ENCODE measurements around the gene ZFP91. TPM values are rescaled to one million over a fixed set of nuclear protein-coding genes. Genes with fewer than 3 reads are reported as not detected.

The ZFP91 gene
- polyA plus RNA-seq, 1 donor from 2014 or later: 32.7 TPM

GRCh38 chr11:58575377-58576020 is 3.4 kb upstream of the ZFP91 start, which contains the start of gene LPXN:
Gene LPXN (minus strand): TSS chr11:58575856. CDS start chr11:58575772, 84 bp downstream.
- H3K27ac ChIP-seq (ENCODE audit: low read length): no peak within 1 kb of the TSS
- no peaks in the 10 kb centered on the region for H3K36me3 ChIP-seq (ENCODE audit: insufficient read depth, low read length)
- H3K9ac ChIP-seq (ENCODE audit: low read length): peak within 1 kb of the TSS; percentile 31
- no peaks in the 10 kb centered on the region for H3K9me3 ChIP-seq (ENCODE audit: low read length)
- H3K9me2 ChIP-seq (ENCODE audit: insufficient read depth, low read length): no peaks in the 10 kb centered on the region
- peaks cover 6% of the 10 kb centered on the region for H3F3A ChIP-seq (ENCODE audit: insufficient read depth, low read length, poor library complexity, severe bottlenecking)
- no peaks in the 10 kb centered on the region for H4K20me1 ChIP-seq (ENCODE audit: insufficient read depth)
- no peaks in the 10 kb centered on the region for H3K27me3 ChIP-seq (ENCODE audit: insufficient read depth, low read depth, low read length)
- TF ChIP-seq REST (IDR thresholded peaks at IDR 0.05; ENCODE audit: borderline replicate concordance) (no peak), MXI1 (conservative IDR thresholded peaks at IDR 0.05; ENCODE audit: poor library complexity, severe bottlenecking) (no peak), RAD21 (conservative IDR thresholded peaks at IDR 0.05) (no peak), POLR2AphosphoS5 (IDR thresholded peaks at IDR 0.05) (no peak), EP300 (conservative IDR thresholded peaks at IDR 0.05; ENCODE audit: poor library complexity, severe bottlenecking) (no peak), EZH2 (IDR thresholded peaks at IDR 0.05; ENCODE audit: borderline replicate concordance, insufficient read depth, low read length, poor library complexity, severe bottlenecking) (no peak), CTCF (IDR thresholded peaks at IDR 0.05; ENCODE audit: poor library complexity, severe bottlenecking) (no peak), SMC3 (conservative IDR thresholded peaks at IDR 0.05; ENCODE audit: poor library complexity) (no peak), TAF1 (IDR thresholded peaks at IDR 0.05; ENCODE audit: low read depth) (no peak)
- H3K4me3 ChIP-seq (ENCODE audit: low read length): peak within 1 kb of the TSS; percentile 74
- H3K79me2 ChIP-seq (replicated peaks; ENCODE audit: insufficient read depth, low read length): peaks cover 8% of the 10 kb centered on the region
- no peak within 1 kb of the TSS for H2AFZ ChIP-seq (ENCODE audit: low read depth, low read length)
- H3K4me2 ChIP-seq (ENCODE audit: low read length): peak within 1 kb of the TSS; percentile 95

- Histone ChIP-seq H3K9ac (ENCODE audit: low read length) (peak overlapping the region; percentile 69), H3K27ac (ENCODE audit: low read length) (peak overlapping the region; percentile 100), H3K9me3 (ENCODE audit: low read length) (no peaks in the 10 kb centered on the region), H3K36me3 (ENCODE audit: insufficient read depth, low read length) (no peaks in the 10 kb centered on the region), H3K9me2 (ENCODE audit: insufficient read depth, low read length) (no peaks in the 10 kb centered on the region), H3K27me3 (ENCODE audit: insufficient read depth, low read depth, low read length) (no peaks in the 10 kb centered on the region), H2AFZ (ENCODE audit: low read depth, low read length) (no peak overlapping the region), H4K20me1 (ENCODE audit: insufficient read depth) (no peaks in the 10 kb centered on the region), H3K79me2 (replicated peaks; ENCODE audit: insufficient read depth, low read length) (peaks cover 22% of the 10 kb centered on the region), H3K4me2 (ENCODE audit: low read length) (peak overlapping the region; percentile 95), H3F3A (ENCODE audit: insufficient read depth, low read length, poor library complexity, severe bottlenecking) (peaks cover 6% of the 10 kb centered on the region), H3K4me3 (ENCODE audit: low read length) (peak overlapping the region; percentile 74)
- TF ChIP-seq RAD21 (conservative IDR thresholded peaks at IDR 0.05) (peak; percentile 71), SMC3 (conservative IDR thresholded peaks at IDR 0.05; ENCODE audit: poor library complexity) (peak; percentile 75), POLR2AphosphoS5 (IDR thresholded peaks at IDR 0.05) (no peak), EZH2 (IDR thresholded peaks at IDR 0.05; ENCODE audit: borderline replicate concordance, insufficient read depth, low read length, poor library complexity, severe bottlenecking) (no peak), CTCF (IDR thresholded peaks at IDR 0.05; ENCODE audit: poor library complexity, severe bottlenecking) (peak; percentile 72)
Measured at GRCh38 chr11:58576887-58577471, 1.9 kb upstream of the ZFP91 start.

Measured in neural cell (in vitro differentiated cells).